ENCODE results near the gene COX7A1.
"Not testable (repeated sequence)": the region's sequence is repeated elsewhere in the genome, so short reads cannot be mapped to it uniquely, and the experiment has no call there.

COX7A1 gene

DNA sequence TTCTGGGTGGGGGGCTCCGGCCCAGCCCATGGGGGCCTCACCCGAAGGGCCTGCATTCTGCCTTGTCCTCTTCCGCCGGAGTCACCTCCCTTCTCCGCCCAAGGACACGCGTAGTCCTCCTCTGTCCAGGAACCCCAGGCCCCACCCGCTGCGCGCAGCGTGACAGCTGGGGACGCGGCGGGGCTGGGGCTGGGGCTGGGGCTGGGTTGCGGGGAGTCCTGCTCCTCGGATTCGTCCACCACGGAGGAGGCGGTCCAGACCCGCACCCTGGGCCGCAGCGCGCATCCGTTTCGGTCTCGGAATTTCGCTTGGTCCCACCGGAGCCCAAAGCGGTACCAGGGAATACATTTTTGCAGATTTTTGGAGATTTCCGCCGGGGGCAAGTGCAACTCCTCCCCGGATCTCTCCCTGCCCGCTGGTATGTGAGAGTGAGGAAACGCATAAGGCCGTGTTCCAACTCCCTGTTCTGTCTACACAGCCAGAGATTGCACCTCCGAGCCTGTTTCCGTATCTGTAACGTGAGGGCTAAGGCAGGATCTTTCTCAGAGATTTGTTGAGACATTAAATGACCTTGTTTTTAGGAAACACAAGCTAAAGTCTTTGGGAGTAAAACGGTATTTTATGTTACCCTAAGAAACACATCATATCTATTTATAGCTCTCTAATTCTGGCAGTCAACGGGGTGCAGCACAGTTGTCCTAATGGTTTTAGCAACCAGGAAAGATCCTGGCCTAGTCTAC lies at the start of gene COX7A1:
COX7A1 (minus strand) TSS at position 96 of the 740 bp plus-strand sequence; CDS start at position 56, 40 bp downstream.
- peak; percentile 83 for DNase-seq

DNA sequence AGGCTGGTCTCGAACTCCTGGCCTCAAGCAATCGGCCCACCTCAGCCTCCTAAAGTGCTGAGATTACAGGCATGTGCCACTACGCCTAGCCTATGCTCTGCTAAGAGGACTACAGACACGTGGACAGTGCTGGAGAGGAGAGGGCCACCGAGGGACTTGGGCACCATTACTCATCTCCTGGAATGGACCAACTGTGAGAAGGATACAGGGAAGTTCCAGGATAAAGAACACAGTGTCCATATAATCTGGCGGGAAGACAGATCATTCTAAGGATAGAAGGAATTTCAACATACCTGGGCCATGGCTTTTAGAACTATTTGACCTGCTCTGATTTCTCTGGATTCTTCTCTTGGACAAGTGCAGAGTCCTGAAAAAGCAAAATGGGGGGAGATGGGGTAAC lies 49.4 kb upstream of the COX7A1 start:
- no peak for DNase-seq

DNA sequence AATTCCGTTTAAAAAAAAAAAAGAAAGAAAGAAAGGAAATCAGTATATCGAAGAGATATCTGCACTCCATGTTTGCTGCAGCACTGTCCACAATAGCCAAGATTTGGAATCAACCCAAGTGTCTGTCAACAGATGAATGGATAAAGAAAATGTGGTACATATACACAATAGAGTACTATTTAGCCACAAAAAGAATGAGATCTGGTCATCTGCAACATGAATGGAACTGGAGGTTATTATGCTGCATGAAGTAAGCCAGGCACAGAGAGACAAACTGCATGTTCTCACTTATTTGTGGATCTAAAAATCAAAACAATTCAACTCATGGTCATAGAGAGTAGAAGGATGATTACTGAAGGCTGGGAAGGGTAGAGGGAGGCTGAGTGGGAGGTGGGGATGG lies 45.9 kb upstream of the COX7A1 start:
- DNase-seq = no peak

DNA sequence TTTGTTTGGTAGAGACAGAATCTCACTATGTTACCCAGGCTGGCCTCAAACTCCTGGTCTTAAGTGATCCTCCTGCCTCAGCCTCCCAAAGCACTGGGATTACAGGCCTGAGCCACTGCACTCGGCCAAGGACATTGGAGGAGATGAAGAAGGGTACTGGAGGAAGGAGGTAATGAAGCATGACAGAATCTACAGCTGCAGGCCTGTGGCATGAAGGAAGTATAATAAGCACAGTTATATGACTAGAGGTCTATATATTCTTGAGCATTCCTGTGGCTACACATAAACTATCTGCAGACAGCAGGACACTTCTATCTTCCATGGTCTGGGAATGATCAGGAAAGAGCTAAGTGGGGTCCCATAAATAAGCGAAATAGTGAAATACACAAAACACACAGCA lies 44.0 kb upstream of the COX7A1 start:
- DNase-seq = no peak

DNA sequence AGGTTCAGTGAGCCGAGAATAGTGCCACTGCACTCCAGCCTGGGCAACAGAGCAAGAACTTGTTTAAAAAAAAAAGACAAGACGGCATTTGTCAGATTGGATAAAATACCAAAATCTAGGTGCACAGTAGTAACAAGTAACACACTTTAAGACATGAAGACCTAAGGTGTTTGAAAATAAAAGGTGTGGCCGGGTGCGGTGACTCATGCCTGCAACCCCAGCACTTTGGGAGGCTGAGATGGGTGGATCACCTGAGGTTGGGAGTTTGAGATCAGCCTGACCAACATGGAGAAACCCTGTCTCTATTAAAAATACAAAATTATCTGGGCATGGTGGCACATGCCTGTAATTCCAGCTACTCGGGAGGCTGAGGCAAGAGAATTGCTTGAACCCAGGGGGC lies 34.5 kb upstream of the COX7A1 start:
- not testable (repeated sequence) for DNase-seq

DNA sequence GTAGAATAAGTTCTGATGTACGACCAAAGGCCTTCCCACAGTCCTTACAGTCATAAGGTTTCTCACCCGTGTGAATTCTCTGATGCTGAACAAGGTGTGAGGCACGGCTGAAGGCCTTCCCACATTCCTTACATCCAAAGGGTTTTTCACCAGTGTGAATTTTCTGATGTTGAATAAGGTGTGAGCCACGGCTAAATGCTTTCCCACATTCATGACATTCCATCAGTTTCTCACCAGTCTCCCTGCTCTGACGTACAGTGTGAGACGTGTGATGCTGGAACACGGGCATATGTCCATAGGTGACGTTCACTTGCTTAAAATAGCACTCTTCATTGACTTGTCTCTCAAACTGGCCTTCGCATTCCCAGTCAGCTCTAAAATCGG lies 31.0 kb upstream of the COX7A1 start:
- no peak for DNase-seq

DNA sequence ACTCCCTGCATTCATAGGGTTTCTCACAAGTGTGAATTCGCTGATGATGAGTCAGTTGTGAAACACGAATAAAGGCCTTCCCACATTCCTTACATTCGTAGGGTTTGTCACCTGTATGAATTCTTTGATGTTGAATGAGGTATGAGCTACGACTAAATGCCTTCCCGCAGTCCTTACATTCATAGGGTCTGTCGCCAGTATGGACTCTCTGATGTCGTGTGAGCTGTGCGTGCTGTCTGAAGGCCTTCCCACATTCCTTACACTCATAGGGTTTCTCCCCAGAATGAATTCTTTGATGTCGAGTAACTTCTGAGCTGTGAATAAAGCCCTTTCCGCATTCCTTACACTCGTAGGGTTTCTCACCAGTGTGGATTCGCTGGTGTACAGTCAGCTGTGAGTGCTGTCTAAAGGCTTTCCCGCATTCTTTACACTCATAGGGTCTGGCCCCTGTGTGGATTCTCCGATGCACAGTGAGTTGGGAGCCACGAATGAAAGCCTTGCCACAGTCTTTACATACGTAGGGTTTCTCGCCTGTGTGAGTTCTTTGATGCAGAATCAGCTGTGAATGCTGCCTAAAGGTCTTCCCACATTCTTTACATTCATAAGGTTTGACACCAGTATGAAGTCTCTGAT lies 30.5 kb upstream of the COX7A1 start:
- no peak for DNase-seq

DNA sequence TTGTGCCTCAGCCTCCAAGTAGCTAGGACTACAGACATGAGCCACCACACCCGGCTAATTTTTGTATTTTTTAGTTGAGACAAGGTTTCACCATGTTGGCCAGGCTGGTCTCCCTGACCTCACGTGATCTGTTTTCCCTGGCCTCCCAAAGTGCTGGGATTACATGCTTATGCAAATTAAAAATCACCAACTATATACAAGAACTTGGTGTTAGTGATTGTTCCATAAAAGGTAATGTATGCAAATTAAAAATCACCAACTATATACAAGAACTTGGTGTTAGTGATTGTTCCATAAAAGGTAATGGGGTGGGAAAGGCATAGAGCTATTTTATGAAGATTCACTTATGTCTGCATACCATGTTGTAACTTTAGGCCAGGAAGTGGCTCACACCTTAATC lies 26.8 kb upstream of the COX7A1 start:
- DNase-seq = not testable (repeated sequence)

DNA sequence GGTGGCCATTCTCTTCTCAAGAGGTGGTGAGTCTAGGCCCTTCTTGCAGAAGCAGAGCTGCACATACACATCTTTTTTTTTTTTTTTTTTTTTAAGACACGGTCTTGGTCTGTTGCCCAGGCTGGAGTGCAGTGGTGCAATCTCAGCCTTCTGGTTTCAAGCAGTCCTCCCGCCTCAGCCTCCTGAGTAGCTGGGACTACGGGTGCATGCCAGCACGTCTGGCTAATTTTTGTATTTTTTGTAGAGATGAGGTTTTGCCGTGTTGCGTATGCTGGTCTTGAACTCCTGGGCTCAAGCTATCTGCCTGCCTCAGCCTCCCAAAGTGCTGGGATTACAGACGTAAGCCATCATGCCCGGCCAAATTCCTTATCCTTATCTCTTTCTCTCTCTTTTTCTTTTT lies 21.6 kb upstream of the COX7A1 start:
- not testable (repeated sequence) for DNase-seq

DNA sequence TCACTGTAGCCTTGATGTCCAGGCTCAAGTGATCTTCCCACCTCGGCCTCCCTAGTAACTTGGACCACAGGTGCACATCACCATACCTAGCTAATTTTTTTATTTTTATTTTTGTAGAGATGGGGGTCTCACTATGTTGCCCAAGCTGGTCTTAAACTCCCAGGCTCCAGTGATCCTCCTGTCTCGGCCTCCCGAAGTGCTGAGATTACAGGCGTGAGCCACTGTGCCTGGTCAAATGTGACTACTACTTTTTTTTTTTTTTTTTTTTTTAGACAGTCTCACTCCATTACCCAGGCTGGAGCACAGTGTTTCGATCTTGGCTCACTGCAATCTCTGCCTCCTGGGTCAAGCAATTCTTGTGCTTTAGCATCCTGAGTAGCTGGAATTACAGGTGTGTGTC lies 20.6 kb upstream of the COX7A1 start:
- no peak for DNase-seq

DNA sequence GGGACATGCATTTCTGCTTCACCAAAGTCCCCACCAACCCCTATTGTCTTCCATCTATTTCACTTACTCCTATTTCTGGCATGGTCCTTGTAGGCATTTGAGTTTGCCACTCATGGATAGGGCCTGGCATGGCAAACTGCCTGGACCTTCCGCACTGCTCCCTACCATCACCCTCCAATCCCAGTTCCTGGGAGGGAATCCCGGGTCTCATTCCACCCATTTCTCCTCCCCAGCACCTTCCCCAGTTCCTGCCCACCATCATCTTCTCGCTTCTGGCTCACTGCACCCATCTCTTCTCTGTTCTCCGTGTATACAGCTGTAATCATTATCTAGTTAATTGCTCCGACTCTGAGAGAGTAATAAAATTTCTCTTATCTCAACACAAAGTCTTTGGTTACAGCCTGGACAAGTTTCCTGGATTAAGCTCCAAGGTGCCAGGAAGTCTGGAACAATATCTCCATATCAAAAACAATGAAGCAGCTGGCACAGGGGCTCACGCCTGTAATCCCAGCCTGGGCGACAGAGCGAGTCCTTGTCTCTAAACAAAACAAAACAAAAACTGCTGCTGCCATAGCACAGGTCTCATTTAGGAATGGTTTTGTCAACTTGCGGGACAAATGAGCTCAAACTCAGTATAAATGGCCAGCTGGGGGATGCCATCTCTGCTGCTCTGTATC lies 17.0 kb upstream of the COX7A1 start:
- DNase-seq = peak; percentile 57

DNA sequence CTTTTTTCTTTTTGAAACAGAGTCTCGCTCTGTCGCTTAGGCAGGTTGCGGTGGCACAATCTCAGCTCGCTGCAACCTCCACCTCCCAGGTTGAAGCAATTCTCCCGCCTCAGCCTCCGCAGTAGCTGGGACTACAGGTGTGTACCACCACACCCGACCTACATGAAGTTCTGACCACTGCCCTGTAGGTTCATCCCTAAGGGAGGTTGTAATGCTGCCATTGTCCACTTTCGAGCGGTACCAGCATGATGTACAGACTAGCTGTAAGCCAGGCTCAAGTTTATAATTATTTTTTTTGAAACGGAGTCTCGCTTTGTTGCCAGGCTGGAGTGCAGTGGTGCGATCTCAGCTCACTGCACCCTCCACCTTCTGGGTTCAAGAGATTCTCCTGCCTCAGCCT lies 11.6 kb upstream of the COX7A1 start:
- no peak for DNase-seq

DNA sequence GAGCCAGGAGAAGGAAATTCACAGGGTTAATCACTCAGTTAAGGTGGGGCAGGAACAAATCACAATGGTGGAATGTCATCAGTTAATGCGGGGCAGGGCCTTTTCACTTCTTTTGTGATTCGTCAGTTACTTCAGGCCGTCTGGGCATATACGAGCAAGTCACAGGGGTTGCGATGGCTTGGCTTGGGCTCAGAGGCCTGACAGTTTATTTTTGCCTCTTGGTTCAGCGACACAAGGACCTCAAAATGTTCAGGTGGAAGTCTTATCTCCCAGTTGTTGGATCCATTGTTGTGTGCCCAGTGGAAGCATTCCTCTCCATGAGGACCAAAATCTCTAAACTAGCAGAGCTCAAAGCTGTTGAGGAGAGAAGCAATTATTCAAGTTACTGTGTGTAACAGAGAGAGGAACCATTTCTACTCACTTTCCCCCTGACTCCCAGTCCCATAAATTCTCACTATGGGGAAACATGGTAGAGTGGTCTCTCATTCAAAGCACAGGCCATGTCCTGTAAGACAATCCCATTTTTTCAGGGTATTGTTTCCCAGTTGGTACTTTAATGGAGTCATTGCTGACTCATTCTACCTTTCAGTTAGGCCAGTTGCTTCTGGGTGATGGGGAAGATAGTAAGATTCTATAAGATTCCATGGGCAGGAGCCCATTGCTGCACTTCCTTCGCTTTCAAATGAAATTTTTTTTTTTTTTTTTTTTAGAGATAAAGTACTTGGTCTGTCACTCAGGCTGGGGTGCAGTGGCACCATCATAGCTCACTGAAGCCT lies 8.8 kb upstream of the COX7A1 start:
- no peak for DNase-seq

DNA sequence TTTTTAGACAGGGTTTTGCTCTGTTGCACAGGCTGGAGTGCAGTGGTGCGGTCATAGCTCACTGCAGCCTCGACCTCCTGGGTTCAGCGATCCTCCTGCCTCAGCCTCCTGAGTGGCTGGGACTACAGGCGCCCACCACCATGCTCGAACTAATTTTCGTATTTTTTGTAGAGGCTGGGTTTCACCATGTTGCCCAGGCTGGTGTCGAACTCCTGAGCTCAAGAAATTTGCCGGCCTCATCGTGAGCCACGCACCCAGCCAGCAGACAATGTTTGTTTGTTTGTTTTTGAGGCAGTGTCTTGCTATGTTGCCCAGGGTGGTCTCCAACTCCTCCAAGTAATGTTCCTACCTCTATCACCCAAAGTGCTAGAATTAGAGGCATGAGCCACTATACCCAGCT lies 879 bp upstream of the COX7A1 start:
- DNase-seq = no peak

DNA sequence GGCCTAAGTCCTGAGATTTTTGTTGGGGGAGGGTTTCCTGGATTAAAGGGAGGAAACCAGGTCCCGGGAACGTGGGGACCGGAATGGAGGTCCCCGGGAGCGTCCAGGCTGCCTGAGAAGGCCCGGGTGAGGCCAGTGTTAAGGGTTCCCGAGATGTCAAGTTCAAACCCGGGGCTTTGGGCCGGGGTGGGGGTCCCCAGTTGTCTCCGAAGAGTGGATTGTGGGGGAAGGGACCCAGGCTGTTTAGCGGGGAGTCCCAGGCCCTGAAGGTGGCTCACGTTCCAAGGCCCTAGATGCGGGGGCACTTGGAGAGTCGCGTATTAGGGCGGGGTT lies 262 bp downstream of the COX7A1 start:
- peak; percentile 59 for DNase-seq

DNA sequence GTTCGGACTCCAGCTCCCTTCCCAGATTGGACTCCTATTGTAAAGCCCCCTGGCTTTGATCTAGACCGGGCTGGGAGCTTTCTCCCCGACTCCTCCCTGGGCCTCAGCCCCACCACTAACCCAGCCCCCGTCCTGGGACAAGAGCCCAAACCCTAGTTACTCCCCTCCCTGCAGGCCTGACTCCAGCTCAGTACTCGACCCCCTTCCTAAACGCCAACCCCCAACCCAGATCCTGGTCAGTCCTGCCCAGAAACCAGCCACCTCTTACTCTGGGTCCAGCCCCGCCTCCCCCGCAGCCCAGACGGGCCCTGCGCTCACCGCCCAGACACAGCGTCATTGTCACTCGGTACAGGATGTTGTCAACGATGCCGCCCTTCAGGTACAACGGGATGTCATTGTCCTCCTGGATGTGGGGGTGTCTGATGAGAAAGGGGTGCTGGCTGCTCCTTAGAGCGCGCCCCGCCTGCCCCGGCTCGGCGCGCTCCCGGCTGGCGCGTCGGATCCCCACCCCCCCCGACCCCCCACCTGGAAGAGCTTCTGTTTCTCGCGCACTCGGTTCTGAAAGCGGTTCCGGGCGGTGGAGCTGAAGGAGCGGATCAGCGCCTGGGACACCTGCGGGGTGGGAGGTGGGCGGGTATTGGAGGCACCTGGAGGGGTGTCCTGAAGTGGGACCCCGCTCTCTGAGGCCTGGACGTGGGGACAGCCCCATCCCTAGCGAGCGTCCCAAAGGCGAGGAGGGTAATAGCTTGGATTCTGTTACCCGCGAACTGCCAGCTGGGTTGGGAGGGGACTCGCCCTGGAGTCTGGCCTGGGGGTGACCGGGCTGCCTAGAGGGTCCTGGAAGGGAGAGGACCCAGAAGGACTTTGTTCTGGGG lies 866 bp downstream of the COX7A1 start:
- DNase-seq = peak; percentile 80

DNA sequence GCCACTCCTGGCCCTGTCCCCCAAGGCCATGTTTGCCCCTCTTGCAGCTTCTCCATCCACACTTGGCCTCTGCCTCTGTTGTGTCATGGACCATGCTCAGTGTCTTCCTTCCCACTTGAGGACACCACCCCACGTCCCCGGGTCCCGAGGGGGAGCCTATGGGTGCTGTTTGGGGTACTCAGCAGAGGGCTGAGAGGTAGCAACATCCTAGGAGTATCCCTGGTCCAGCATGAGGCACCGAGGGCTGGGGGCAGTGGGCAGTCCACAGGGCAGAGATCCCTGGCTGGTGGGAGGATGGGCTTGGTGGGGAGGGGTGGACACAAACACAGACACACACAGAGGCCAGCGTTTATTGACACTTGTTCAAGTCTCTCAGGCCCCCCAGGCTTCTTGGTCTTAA lies 1.7 kb downstream of the COX7A1 start:
- no peak for DNase-seq

DNA sequence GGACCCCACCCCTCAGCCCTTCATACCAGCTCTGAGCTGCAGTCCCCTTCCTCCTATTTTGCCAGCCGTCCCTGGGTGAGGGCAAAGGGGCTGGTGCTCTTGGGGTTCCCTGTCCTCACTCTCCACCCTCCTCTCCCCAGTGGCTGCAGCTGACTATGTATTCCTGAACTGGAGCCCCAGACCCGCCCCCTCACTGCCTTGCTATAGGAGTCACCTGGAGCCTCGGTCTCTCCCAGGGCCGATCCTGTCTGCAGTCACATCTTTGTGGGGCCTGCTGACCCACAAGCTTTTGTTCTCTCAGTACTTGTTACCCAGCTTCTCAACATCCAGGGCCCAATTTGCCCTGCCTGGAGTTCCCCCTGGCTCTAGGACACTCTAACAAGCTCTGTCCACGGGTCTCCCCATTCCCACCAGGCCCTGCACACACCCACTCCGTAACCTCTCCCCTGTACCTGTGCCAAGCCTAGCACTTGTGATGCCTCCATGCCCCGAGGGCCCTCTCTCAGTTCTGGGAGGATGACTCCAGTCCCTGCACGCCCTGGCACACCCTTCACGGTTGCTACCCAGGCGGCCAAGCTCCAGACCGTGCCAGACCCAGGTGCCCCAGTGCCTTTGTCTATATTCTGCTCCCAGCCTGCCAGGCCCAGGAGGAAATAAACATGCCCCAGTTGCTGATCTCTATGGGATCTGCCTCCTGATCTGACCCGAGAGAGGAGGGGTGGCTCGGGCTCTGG lies 2.4 kb downstream of the COX7A1 start:
- no peak for DNase-seq

DNA sequence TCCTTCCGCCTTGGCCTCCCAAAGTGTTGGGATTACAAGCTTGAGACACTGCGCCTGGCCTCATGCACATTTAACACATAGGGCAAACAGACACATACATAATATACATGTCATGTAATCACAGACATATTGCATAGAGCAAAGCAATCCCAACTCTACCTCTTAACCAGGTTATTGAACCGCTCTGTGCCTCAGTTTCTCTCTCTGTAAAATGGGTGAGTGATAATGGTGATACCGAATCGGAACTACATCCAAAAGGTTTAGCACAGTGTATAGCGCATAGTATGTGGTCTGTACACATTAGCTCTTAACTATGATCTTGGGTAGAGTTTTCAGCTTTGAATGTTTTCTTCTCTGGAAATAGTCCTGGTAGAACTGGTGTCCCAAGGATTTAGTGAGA lies 7.6 kb downstream of the COX7A1 start:
- DNase-seq = no peak

DNA sequence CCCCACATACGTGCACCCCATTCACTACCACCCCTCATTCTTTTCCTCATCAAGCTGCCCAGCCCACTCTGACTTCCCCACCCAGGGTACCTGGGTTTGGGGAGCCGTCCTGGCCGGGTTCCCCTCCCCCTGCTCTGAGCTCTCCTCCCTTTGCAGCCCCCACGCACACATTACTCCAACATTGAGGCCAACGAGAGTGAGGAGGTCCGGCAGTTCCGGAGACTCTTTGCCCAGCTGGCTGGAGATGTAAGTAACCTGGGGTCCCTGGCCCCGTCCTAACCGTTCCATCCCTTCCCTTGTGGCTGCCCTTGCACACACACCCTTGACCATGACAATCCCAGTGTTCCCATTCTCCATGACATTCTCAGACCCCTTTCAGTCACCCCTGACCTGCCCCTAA lies 9.8 kb downstream of the COX7A1 start:
- no peak for DNase-seq

DNA sequence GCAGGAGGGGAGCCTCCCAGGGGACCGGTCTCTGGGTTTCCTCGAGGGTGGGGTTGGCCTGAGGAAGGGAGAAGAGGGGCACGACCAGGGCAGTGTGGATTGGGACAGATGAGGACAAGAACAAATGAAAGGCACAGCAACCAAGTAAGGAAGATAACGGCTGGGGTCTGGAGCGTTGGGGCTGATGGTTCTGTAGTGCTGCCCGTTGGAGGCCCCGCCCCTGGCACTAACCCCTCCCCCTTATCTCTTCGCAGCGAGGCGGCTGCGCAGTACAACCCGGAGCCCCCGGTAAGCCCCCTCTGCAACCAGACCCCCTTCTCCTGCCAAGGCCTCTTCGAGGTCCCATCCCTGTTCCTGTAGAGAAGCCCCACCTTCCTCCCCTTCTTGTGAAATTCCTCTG lies 10.2 kb downstream of the COX7A1 start:
- no peak for DNase-seq

All from right forelimb (tissue), 1 donor.